Measurements from ENCODE around the gene RTL9. TPM values are rescaled to one million over a fixed set of nuclear protein-coding genes. Genes with fewer than 3 reads are reported as not detected.

The RTL9 gene
- under 1 TPM in 1 of 4 donors, not detected in 3; 0.21 TPM for total RNA-seq

DNA sequence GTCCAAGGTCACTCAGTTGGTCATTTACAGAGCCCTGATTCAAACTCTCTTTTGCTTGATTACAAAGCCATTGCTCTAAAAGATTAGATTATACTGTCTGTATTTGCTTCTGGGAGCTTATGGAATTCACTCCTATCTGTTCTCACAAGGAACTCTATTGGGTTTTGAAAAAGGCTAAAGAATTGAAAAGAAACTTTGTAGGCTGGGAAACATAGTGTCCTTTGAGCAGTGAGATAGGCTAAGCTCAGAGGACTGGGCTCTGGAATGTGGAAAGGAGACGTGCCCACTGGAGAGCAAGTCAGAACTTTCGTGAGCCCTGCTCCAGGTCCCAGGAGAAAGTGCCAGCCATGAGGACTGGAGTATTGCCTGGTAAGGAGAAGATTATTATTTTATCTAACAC is at the start of gene RTL9:
Gene RTL9, plus strand, starts transcription at position 301 of the 400 bp plus-strand sequence. CDS start 91,770 bp downstream, outside the sequence.
- peaks cover 0 to under 1% of the 10 kb centered on the region in 2 donors for H3K27me3 ChIP-seq
- H3K36me3 ChIP-seq: no peaks in the 10 kb centered on the region
- WGBS, 2 donors: 33 to 52% methylated on average over 2 of the region's 2 CpGs
- no peak for DNase-seq (ENCODE audit: low spot score in 2 of 2)
- H3K27ac ChIP-seq: no peak within 1 kb of the TSS
- TF ChIP-seq, protein P1, sequence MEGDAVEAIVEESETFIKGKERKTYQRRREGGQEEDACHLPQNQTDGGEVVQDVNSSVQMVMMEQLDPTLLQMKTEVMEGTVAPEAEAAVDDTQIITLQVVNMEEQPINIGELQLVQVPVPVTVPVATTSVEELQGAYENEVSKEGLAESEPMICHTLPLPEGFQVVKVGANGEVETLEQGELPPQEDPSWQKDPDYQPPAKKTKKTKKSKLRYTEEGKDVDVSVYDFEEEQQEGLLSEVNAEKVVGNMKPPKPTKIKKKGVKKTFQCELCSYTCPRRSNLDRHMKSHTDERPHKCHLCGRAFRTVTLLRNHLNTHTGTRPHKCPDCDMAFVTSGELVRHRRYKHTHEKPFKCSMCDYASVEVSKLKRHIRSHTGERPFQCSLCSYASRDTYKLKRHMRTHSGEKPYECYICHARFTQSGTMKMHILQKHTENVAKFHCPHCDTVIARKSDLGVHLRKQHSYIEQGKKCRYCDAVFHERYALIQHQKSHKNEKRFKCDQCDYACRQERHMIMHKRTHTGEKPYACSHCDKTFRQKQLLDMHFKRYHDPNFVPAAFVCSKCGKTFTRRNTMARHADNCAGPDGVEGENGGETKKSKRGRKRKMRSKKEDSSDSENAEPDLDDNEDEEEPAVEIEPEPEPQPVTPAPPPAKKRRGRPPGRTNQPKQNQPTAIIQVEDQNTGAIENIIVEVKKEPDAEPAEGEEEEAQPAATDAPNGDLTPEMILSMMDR (IDR thresholded peaks at IDR 0.05): no peak
- TF ChIP-seq EP300 (IDR thresholded peaks at IDR 0.05) (no peak), POLR2A (IDR thresholded peaks at IDR 0.05) (no peak)
- H3K9me3 ChIP-seq: no peaks in the 10 kb centered on the region
- no peaks in the 10 kb centered on the region for H3K4me1 ChIP-seq
- H3K4me3 ChIP-seq: no peak within 1 kb of the TSS

DNA sequence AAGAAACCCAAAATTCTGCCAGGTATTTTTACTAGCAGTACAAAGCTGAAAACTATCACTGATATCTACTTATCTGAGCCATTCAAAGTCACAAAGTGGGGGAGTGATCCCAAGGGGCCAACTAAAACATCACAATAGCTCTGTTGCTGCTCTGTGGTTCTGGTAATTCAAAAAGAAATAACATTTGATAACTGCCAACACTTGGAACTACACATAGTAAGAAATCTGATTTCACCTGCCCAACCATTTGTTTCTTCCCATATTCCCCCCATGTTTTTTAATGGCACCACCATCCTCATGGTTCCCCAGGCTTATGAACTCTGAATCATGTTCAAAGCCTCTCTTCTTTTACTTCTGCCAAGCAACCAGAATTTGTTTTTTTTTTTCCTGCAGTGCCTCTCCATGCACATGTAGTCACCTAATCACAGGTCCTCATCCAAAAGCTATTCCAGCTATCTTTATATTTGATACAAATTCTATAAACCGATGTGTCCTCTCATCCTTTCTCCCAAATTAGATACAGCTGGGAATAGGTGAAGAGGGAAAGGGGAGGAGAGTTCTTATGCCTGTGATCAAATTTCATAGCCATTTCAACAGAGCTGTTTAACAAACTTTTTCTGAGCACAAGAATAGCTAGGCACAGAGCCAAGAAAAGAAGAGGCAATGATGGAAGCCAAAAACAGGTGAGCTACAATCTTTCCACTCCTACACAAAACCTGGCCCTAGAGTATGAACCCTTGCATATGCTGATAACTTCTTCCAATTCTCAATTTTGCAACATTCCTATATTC is 48.5 kb upstream of the RTL9 start:
- H3K36me3 ChIP-seq: no peaks in the 10 kb centered on the region

DNA sequence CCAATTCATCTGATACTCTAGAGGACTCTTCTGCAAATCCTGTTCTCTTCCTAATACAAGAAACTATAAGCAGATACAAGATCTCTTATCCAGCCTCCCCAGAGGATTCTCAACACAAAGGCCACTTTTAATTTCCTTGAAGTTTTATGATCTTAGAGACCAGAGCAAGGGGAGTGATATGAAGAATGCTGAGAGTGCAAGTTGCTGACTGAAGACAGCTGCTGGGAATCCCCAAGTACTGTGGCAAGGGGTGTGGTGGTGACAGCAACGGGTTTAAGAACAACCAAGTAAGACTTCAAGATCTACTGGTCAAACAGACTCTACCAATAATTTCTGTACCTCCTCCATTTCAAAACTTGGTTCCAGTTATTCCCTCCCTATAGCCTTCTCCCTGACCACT is 47.8 kb upstream of the RTL9 start:
- H3K27me3 ChIP-seq: peaks cover 0 to 5% of the 10 kb centered on the region in 2 donors
- TF ChIP-seq POLR2A (IDR thresholded peaks at IDR 0.05) (no peak), EP300 (IDR thresholded peaks at IDR 0.05) (no peak)
- TF ChIP-seq, protein P1 (IDR thresholded peaks at IDR 0.05): no peak
- H3K4me1 ChIP-seq: peaks cover 0 to 7% (median 0%) of the 10 kb centered on the region in 4 donors
- H3K4me3 ChIP-seq: no peak overlapping the region
- H3K9me3 ChIP-seq: no peaks in the 10 kb centered on the region
- H3K36me3 ChIP-seq: no peaks in the 10 kb centered on the region
- no peak for DNase-seq (ENCODE audit: low spot score in 2 of 2)
- WGBS, 2 donors: 33 to 40% methylated on average over 1 of the region's 1 CpG
- no peak overlapping the region for H3K27ac ChIP-seq

More for the DNA sequence above, 48.5 kb upstream of the RTL9 start:
- H3K9me3 ChIP-seq: no peaks in the 10 kb centered on the region
- no peak overlapping the region for H3K4me3 ChIP-seq
- TF ChIP-seq, protein P1 (IDR thresholded peaks at IDR 0.05): no peak
- no peak for TF ChIP-seq EP300 (IDR thresholded peaks at IDR 0.05)
- no peak for TF ChIP-seq POLR2A (IDR thresholded peaks at IDR 0.05)
- 67 to 81% methylated on average over 1 of the region's 1 CpG for WGBS, 2 donors
- peaks cover 0 to 3% (median 0%) of the 10 kb centered on the region in 4 donors for H3K4me1 ChIP-seq
- H3K27me3 ChIP-seq: peaks cover 0 to 5% of the 10 kb centered on the region in 2 donors
- no peak overlapping the region for H3K27ac ChIP-seq
- DNase-seq (ENCODE audit: low spot score in 2 of 2): no peak

DNA sequence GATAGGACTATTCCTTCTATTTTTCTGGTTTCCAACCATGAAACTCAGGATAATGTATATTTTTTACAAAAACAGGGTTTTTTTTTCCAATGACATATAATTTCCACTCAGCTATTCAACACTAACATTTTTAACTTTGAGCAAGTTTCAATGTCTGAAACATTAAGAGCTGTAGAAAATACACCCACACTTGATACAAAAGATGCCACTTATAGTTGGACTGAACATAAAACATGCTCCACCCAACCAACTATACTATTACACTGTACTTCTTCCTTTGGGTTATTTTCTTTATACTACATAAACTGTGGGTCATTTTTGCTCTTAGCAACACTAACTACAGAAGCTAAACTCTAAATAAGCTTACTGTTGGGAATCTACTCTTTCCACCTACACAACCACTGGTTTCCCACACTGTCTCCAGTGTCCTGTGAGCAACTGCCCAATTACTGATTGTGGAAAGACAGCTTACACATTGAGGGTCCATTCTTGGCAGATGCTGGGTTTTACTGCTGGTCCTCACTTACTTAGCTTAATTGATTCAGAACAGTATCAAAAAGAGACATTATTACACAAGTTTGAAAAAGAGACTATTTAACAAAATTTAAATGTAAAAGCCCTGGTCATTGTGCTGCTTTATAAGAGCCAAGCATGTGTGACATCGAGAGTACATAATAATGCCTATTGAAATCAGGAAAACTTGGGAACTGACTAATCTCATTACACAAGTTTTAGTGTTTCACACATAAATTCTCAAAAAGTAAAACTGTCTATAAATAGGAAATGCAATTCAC is 47.0 kb upstream of the RTL9 start:
- peaks cover 0 to 14% (median 0%) of the 10 kb centered on the region in 4 donors for H3K4me1 ChIP-seq
- H3K27me3 ChIP-seq: peaks cover 0 to 5% of the 10 kb centered on the region in 2 donors
- no peak overlapping the region for H3K4me3 ChIP-seq
- no peak for DNase-seq (ENCODE audit: low spot score in 2 of 2)
- no peaks in the 10 kb centered on the region for H3K9me3 ChIP-seq
- H3K27ac ChIP-seq: no peak overlapping the region
- H3K36me3 ChIP-seq: no peaks in the 10 kb centered on the region
- TF ChIP-seq POLR2A (IDR thresholded peaks at IDR 0.05): no peak
- TF ChIP-seq, protein P1 (IDR thresholded peaks at IDR 0.05): no peak
- TF ChIP-seq EP300 (IDR thresholded peaks at IDR 0.05): no peak
- WGBS, 2 donors: 52 to 61% methylated on average over 1 of the region's 1 CpG
